Neural progenitor cell (in vitro differentiated cells): ENCODE measurements around the gene GLRA1. TPM values are rescaled to one million over a fixed set of nuclear protein-coding genes. Genes with fewer than 3 reads are reported as not detected.

Source experiments
- DNase-seq: peaks from one replicate; pipeline ENCODE4 v3.0.0-alpha.2; 2016; ENCODE audit warnings: low spot score
- H2AFZ ChIP-seq: fragments of 200-600 bp; sonication (generic); replicated peaks from 2 replicates; pipeline ENCODE4 v1.6.1; 2016; ENCODE audit warnings: antibody characterized with exemption
- H3F3A ChIP-seq: fragments of 200-600 bp; sonication (generic); 2 replicates; pipeline ENCODE4 v1.6.1; 2016; ENCODE audit warnings: antibody characterized with exemption, low read depth
- H3K27ac ChIP-seq: fragments of 200-600 bp; sonication (generic); 2 replicates; pipeline ENCODE4 v1.5.1; 2016; ENCODE audit warnings: mild to moderate bottlenecking
- H3K27me3 ChIP-seq: fragments of 200-600 bp; sonication (generic); 2 replicates; pipeline ENCODE4 v1.6.1; 2016; ENCODE audit warnings: mild to moderate bottlenecking, moderate library complexity
- H3K36me3 ChIP-seq: fragments of 200-600 bp; sonication (generic); 2 replicates; pipeline ENCODE4 v1.5.1; 2016
- H3K4me1 ChIP-seq: fragments of 200-600 bp; sonication (generic); 2 replicates; pipeline ENCODE4 v1.6.1; 2016; ENCODE audit warnings: mixed run types
- H3K4me2 ChIP-seq: fragments of 200-600 bp; sonication (generic); 2 replicates; pipeline ENCODE4 v1.6.1; 2016
- H3K4me3 ChIP-seq: fragments of 200-600 bp; sonication (generic); 2 replicates; pipeline ENCODE4 v1.5.1; 2016
- H3K79me2 ChIP-seq: fragments of 200-600 bp; sonication (generic); 2 replicates; pipeline ENCODE4 v1.6.1; 2016; ENCODE audit warnings: low read depth
- H3K9ac ChIP-seq: fragments of 200-600 bp; sonication (generic); 2 replicates; pipeline ENCODE4 v1.6.1; 2016
- H3K9me3 ChIP-seq: fragments of 200-600 bp; sonication (generic); 2 replicates; pipeline ENCODE4 v1.5.1; 2016; ENCODE audit warnings: low read depth
- H4K20me1 ChIP-seq: fragments of 200-600 bp; sonication (generic); 2 replicates; pipeline ENCODE4 v1.6.1; 2016; ENCODE audit warnings: low read depth
- H3K27ac Mint-ChIP-seq: 3 replicates; pipeline ENCODE4 v1.8.0; 2021; ENCODE audit warnings: mixed read lengths
- H3K27me3 Mint-ChIP-seq: 2 replicates; pipeline ENCODE4 v1.8.0; 2022; ENCODE audit warnings: low read depth, mild to moderate bottlenecking, inconsistent platforms, moderate library complexity, mixed read lengths; ENCODE audit not compliant: insufficient read depth
- H3K36me3 Mint-ChIP-seq: 3 replicates; pipeline ENCODE4 v1.8.0; 2021; ENCODE audit warnings: mixed read lengths
- H3K4me1 Mint-ChIP-seq: 3 replicates; pipeline ENCODE4 v1.8.0; 2021; ENCODE audit warnings: mixed read lengths
- H3K4me3 Mint-ChIP-seq: 3 replicates; pipeline ENCODE4 v1.8.0; 2021; ENCODE audit warnings: mild to moderate bottlenecking, moderate library complexity, mixed read lengths
- H3K9me3 Mint-ChIP-seq: 3 replicates; pipeline ENCODE4 v1.8.0; 2020; ENCODE audit warnings: mixed read lengths
- EZH2 ChIP-seq: fragments of 200-600 bp; sonication (generic); IDR thresholded peaks from 2 replicates; pipeline ENCODE4 v1.6.1; 2017; ENCODE audit warnings: antibody characterized with exemption, mild to moderate bottlenecking, moderate library complexity
- EZH2phosphoT487 ChIP-seq: fragments of 200-600 bp; sonication (generic); IDR thresholded peaks from 2 replicates; pipeline ENCODE4 v1.6.1; 2017; ENCODE audit warnings: antibody characterized with exemption
- total RNA-seq: library from RNA; depleted of rRNA; stranded (reverse); fragments of >200 nt; gene quantifications from 2 replicates; pipeline ENCODE4 v1.2.3, GENCODE V29; 2015; ENCODE audit warnings: low replicate concordance
- TF ChIP-seq, protein P1 (sequence below): fragments of 200-600 bp; sonication (generic); IDR thresholded peaks from 2 replicates; pipeline ENCODE4 v1.5.1; 2017; ENCODE audit warnings: antibody characterized with exemption, mild to moderate bottlenecking

The GLRA1 gene
- total RNA-seq, 1 donor from 2014 or later, result not detected

DNA sequence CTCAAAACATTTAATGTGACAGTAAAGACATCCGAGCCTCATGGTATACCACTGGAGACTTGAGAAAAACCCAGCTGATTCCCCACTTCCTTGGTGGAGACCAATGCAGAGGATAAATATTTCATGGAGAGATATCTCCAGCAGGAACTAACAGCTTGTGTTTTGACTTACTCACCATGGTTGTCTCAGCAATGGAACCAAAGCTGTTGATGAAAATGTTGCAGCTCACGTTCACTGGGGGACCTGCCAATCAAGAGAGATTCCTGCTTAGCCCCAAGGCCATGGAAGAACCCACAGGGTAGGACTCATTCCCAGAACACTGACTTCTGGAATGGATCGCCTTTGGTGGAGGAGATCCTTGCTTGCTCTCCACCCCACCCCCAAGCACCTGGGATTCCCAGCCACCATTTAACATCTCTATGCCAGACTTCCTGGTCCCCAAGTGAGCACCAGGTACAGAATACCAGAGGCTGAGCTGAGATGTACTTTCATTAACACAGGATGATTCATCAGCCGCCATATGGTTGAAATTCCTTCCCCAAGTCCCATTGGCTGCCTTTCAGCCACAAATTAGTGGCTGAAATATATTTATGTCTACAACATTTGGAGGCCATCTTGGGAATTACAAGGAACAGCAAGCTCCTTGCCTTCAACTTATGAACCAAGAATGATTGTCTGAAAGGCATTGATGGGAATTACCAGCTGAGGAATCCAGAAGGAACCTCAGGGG is 37.9 kb downstream of the GLRA1 start:
- TF ChIP-seq, protein P1, sequence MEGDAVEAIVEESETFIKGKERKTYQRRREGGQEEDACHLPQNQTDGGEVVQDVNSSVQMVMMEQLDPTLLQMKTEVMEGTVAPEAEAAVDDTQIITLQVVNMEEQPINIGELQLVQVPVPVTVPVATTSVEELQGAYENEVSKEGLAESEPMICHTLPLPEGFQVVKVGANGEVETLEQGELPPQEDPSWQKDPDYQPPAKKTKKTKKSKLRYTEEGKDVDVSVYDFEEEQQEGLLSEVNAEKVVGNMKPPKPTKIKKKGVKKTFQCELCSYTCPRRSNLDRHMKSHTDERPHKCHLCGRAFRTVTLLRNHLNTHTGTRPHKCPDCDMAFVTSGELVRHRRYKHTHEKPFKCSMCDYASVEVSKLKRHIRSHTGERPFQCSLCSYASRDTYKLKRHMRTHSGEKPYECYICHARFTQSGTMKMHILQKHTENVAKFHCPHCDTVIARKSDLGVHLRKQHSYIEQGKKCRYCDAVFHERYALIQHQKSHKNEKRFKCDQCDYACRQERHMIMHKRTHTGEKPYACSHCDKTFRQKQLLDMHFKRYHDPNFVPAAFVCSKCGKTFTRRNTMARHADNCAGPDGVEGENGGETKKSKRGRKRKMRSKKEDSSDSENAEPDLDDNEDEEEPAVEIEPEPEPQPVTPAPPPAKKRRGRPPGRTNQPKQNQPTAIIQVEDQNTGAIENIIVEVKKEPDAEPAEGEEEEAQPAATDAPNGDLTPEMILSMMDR, result no peak
- no peak for TF ChIP-seq EZH2
- TF ChIP-seq EZH2phosphoT487, result no peak
- H3K4me3 Mint-ChIP-seq, result no peak overlapping the region
- H4K20me1 ChIP-seq, result no peaks in the 10 kb centered on the region
- no peak overlapping the region for H3K4me2 ChIP-seq
- H3K27ac ChIP-seq, result no peak overlapping the region
- peaks cover 9% of the 10 kb centered on the region for H3K27me3 Mint-ChIP-seq
- no peak overlapping the region for H3K4me3 ChIP-seq
- H3K36me3 ChIP-seq, result no peaks in the 10 kb centered on the region
- no peak for DNase-seq
- no peak overlapping the region for H3K27ac Mint-ChIP-seq
- peaks cover 25% of the 10 kb centered on the region for H3K4me1 ChIP-seq
- H3K9me3 Mint-ChIP-seq, result no peaks in the 10 kb centered on the region
- peaks cover 10% of the 10 kb centered on the region for H3F3A ChIP-seq
- H3K9ac ChIP-seq, result no peak overlapping the region
- H3K27me3 ChIP-seq, result peaks cover 77% of the 10 kb centered on the region
- peaks cover 35% of the 10 kb centered on the region for H3K4me1 Mint-ChIP-seq
- no peaks in the 10 kb centered on the region for H3K9me3 ChIP-seq
- H3K36me3 Mint-ChIP-seq, result no peaks in the 10 kb centered on the region
- no peak overlapping the region for H2AFZ ChIP-seq
- no peaks in the 10 kb centered on the region for H3K79me2 ChIP-seq

GRCh38 chr5:151885138-151885908 is 39.3 kb downstream of the GLRA1 start:
- no peaks in the 10 kb centered on the region for H3K79me2 ChIP-seq
- H3F3A ChIP-seq, result peaks cover 10% of the 10 kb centered on the region
- H3K36me3 ChIP-seq, result no peaks in the 10 kb centered on the region
- DNase-seq, result no peak
- no peak overlapping the region for H3K4me3 Mint-ChIP-seq
- peaks cover 17% of the 10 kb centered on the region for H3K4me1 ChIP-seq
- peaks cover 84% of the 10 kb centered on the region for H3K27me3 ChIP-seq
- no peak overlapping the region for H3K9ac ChIP-seq
- H2AFZ ChIP-seq, result no peak overlapping the region
- no peak overlapping the region for H3K27ac ChIP-seq
- TF ChIP-seq, protein P1, result no peak
- TF ChIP-seq EZH2phosphoT487 (no peak), EZH2 (no peak)
- no peaks in the 10 kb centered on the region for H4K20me1 ChIP-seq
- peaks cover 8% of the 10 kb centered on the region for H3K27me3 Mint-ChIP-seq
- no peak overlapping the region for H3K4me3 ChIP-seq
- no peaks in the 10 kb centered on the region for H3K9me3 ChIP-seq
- no peaks in the 10 kb centered on the region for H3K36me3 Mint-ChIP-seq
- H3K27ac Mint-ChIP-seq, result no peak overlapping the region
- H3K4me1 Mint-ChIP-seq, result peaks cover 23% of the 10 kb centered on the region
- H3K9me3 Mint-ChIP-seq, result no peaks in the 10 kb centered on the region
- H3K4me2 ChIP-seq, result no peak overlapping the region

GRCh38 chr5:151881621-151882225 is 42.9 kb downstream of the GLRA1 start:
- no peak overlapping the region for H3K4me3 Mint-ChIP-seq
- Histone ChIP-seq H3K9me3 (no peaks in the 10 kb centered on the region), H3K4me3 (no peak overlapping the region), H3K27me3 (peaks cover 71% of the 10 kb centered on the region), H2AFZ (no peak overlapping the region), H3K27ac (no peak overlapping the region), H3K79me2 (no peaks in the 10 kb centered on the region), H3K36me3 (no peaks in the 10 kb centered on the region), H3K4me1 (no peaks in the 10 kb centered on the region), H3F3A (no peaks in the 10 kb centered on the region), H3K9ac (no peak overlapping the region), H3K4me2 (no peak overlapping the region), H4K20me1 (no peaks in the 10 kb centered on the region)
- peaks cover 8% of the 10 kb centered on the region for H3K4me1 Mint-ChIP-seq
- H3K27ac Mint-ChIP-seq, result no peak overlapping the region
- H3K36me3 Mint-ChIP-seq, result no peaks in the 10 kb centered on the region
- TF ChIP-seq EZH2 (no peak), EZH2phosphoT487 (no peak)
- TF ChIP-seq, protein P1, result no peak
- peak; percentile 29 for DNase-seq
- H3K9me3 Mint-ChIP-seq, result peaks cover 12% of the 10 kb centered on the region
- peaks cover 3% of the 10 kb centered on the region for H3K27me3 Mint-ChIP-seq
